Sigmoid colon (tissue), 7 donors: ENCODE data around the gene PRCP. TPM values are rescaled to one million over a fixed set of nuclear protein-coding genes. Genes with fewer than 3 reads are reported as not detected.

Experiments used
- DNase-seq: peaks from one replicate; pipeline ENCODE4 v3.0.0-alpha.2; 2019
- H3K27ac ChIP-seq, 4 donors: fragments of 200-600 bp; sonication (generic); one replicate each; pipeline ENCODE4 v1.5.1; 2016 to 2019; ENCODE audit warnings: mild to moderate bottlenecking in 1 of 4
- H3K27me3 ChIP-seq, 3 donors: fragments of 200-600 bp; sonication (generic); one replicate each; pipeline ENCODE4 v1.5.1; 2019; ENCODE audit warnings: mild to moderate bottlenecking in 1 of 3
- H3K36me3 ChIP-seq, 4 donors: fragments of 200-600 bp; sonication (generic); one replicate each; pipeline ENCODE4 v1.5.1; 2016 to 2019
- H3K4me1 ChIP-seq, 4 donors: fragments of 200-600 bp; sonication (generic); one replicate each; pipeline ENCODE4 v1.5.1; 2017 to 2019
- H3K4me3 ChIP-seq, 4 donors: fragments of 200-600 bp; sonication (generic); one replicate each; pipeline ENCODE4 v1.5.1; 2017 to 2019; ENCODE audit warnings: mild to moderate bottlenecking in 2 of 4, moderate library complexity in 1 of 4
- H3K9me3 ChIP-seq, 4 donors: fragments of 200-600 bp in 3 of 4; sonication (generic) in 3 of 4; one replicate each; pipeline versions ENCODE4 v1.5.1 to v1.6.1; 2013 to 2019
- EP300 ChIP-seq, 4 donors: sonication (generic); formaldehyde crosslinking; IDR thresholded peaks; one replicate each; pipeline ENCODE4 v1.6.1; 2017; ENCODE audit warnings: antibody characterized with exemption in 4 of 4
- POLR2A ChIP-seq, 2 donors: fragments of 450-650 bp; IDR thresholded peaks; one replicate each; pipeline ENCODE4 v1.6.1; 2016; ENCODE audit warnings: antibody characterized with exemption in 2 of 2, mild to moderate bottlenecking in 2 of 2, moderate library complexity in 2 of 2
- POLR2AphosphoS5 ChIP-seq, 4 donors: sonication (generic); formaldehyde crosslinking; IDR thresholded peaks; one replicate each; pipeline ENCODE4 v1.6.1; 2017; ENCODE audit warnings: antibody characterized with exemption in 4 of 4
- WGBS, 2 donors: extraction: QIAGEN DNeasy Blood & Tissue Kit; methylation state at CpG; one replicate each; pipeline ENCODE4 v1.1.7; 2013; 5-methylcytosine and 5-hydroxymethylcytosine counted together
- intact Hi-C: fragments of 100-400 bp; cut with DNase I; formaldehyde crosslinking; loops from one replicate; pipeline ENCODE4 v1.15.1; 2023
- polyA plus RNA-seq, 3 donors: library from polyadenylated mRNA; stranded (reverse); fragments of 200-250 nt; gene quantifications; one replicate each; pipeline ENCODE4 v1.2.3, GENCODE V29; 2013
- total RNA-seq, 4 donors: library from RNA; depleted of rRNA; stranded (reverse); fragments of >200 nt; gene quantifications; one replicate each; pipeline ENCODE4 v1.1.0, GENCODE V29; 2016
- TF ChIP-seq, protein P1 (sequence below), 4 experiments: fragments of 450-650 bp in 3 of 4; fragments of 200-600 bp in 1 of 4; IDR thresholded peaks; one replicate each; pipeline ENCODE4 v1.5.1; 2016 to 2019; ENCODE audit warnings: antibody characterized with exemption in 4 of 4, mild to moderate bottlenecking in 3 of 4, moderate library complexity in 2 of 4
- donor health status: healthy with polysubstance abuse.
- donor health status: Bipolar disorder and iron deficiency.
- donor health status: healthy.

Gene PRCP
- total and polyA plus RNA-seq, 7 donors: 12.6 to 40.2 (median 31.1) TPM

DNA sequence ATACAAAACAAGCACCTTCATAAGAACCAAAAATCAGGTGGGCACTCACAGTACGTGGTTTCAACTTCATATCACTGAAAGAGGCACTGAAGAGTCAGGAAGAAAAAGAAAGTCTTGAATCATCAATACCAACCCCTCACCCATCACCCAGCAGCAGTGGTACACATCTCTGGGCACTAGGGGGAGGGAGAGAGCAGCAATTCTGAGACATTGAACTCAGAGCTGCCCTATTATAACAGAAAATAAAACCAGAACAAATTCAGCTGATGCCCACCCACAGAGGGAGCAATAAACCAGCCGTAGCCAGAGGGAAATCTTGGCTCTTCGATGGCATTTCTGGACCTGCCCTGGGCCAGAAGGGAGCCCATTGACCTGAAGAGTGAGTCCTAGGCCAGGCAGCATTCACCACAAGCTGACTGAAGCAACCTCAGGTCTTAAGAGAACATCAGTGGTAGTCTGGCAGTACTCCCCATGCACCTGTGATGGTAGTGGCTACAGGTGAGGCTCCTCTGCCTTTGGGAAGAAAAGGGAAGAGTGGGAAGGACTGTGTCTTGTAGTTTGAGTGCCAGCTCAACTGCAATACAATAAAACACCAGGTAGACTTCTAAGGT lies 124.4 kb downstream of the PRCP start:
- Histone ChIP-seq H3K9me3 (peaks cover 0 to 2% (median 0%) of the 10 kb centered on the region in 4 donors), H3K36me3 (no peaks in the 10 kb centered on the region), H3K4me1 (no peaks in the 10 kb centered on the region), H3K4me3 (no peak overlapping the region), H3K27ac (no peak overlapping the region), H3K27me3 (no peaks in the 10 kb centered on the region)
- intact Hi-C loops: no loop called here
- WGBS, 2 donors: 20 to 48% methylated on average over 3 of the region's 3 CpGs
- TF ChIP-seq, protein P1, sequence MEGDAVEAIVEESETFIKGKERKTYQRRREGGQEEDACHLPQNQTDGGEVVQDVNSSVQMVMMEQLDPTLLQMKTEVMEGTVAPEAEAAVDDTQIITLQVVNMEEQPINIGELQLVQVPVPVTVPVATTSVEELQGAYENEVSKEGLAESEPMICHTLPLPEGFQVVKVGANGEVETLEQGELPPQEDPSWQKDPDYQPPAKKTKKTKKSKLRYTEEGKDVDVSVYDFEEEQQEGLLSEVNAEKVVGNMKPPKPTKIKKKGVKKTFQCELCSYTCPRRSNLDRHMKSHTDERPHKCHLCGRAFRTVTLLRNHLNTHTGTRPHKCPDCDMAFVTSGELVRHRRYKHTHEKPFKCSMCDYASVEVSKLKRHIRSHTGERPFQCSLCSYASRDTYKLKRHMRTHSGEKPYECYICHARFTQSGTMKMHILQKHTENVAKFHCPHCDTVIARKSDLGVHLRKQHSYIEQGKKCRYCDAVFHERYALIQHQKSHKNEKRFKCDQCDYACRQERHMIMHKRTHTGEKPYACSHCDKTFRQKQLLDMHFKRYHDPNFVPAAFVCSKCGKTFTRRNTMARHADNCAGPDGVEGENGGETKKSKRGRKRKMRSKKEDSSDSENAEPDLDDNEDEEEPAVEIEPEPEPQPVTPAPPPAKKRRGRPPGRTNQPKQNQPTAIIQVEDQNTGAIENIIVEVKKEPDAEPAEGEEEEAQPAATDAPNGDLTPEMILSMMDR (IDR thresholded peaks at IDR 0.05): no peak
- TF ChIP-seq POLR2A (IDR thresholded peaks at IDR 0.05): no peak
- TF ChIP-seq POLR2AphosphoS5 (IDR thresholded peaks at IDR 0.05): no peak
- no peak for TF ChIP-seq EP300 (IDR thresholded peaks at IDR 0.05)
- no peak for DNase-seq

DNA sequence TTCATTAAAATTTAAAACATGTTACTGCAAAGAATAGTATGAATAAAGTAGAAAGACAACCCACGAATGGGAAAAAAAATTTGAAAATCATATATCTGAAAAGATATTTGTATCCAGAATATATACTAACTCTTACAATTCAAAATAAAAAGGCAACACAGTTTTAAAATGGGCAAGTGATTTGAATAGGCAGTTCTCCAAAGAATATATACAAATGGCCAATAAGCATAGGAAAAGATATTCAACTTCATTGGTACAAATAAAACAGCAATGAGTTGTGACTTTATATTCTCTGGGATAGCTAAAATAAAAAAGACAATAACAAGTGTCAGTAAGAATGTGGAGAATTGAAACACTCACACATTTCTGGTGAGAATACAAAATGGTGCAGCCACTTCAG lies 125.0 kb downstream of the PRCP start:
- intact Hi-C loops: no loop called here
- Histone ChIP-seq H3K27ac (no peak overlapping the region), H3K27me3 (no peaks in the 10 kb centered on the region), H3K4me1 (no peaks in the 10 kb centered on the region), H3K9me3 (peaks cover 0 to 2% (median 0%) of the 10 kb centered on the region in 4 donors), H3K36me3 (no peaks in the 10 kb centered on the region), H3K4me3 (no peak overlapping the region)
- TF ChIP-seq POLR2A (IDR thresholded peaks at IDR 0.05): no peak
- WGBS, 2 donors: 81 to 82% methylated on average over 1 of the region's 1 CpG
- DNase-seq: no peak

Other genes with a start within 250 kb of the PRCP start
- gene FAM181B, start 166.6 kb downstream of the PRCP start, total RNA-seq: 1 to 10 TPM in 1 of 4 donors, under 1 TPM in 3; 0.83 to 1.4 (median 0.97) TPM
- under 1 TPM; under 0.01 to 0.34 (median 0.23) TPM for gene FAM181B, start 166.6 kb downstream of the PRCP start, polyA plus RNA-seq
- gene DDIAS, start 1.3 kb upstream of the PRCP start, total RNA-seq: under 1 TPM in 3 of 4 donors, not detected in 1; 0.16 to 0.71 (median 0.41) TPM
- 1 to 10 TPM in 1 of 3 donors, under 1 TPM in 2; 0.60 to 3.1 (median 0.92) TPM for gene DDIAS, start 1.3 kb upstream of the PRCP start, polyA plus RNA-seq
- 10 to 100 TPM; 22.2 to 29.9 (median 26.3) TPM for gene RAB30, start 171.5 kb upstream of the PRCP start, total RNA-seq
- gene RAB30, start 171.5 kb upstream of the PRCP start, polyA plus RNA-seq: 10 to 100 TPM in 2 of 3 donors, 1 to 10 TPM in 1; 6.0 to 27.7 (median 12.4) TPM